Stimulated activated CD4-positive, alpha-beta T cell treated with anti-CD3 and anti-CD28 coated beads, TNF-alpha, amount 100 ng/mL, for 48 hours (primary cell): Measurements from ENCODE around the gene AFF1.
"Not testable (repeated sequence)": the region's sequence is repeated elsewhere in the genome, so short reads cannot be mapped to it uniquely, and the experiment has no call there.

ENCODE experiments used
- DNase-seq, 3 donors: peaks; one replicate each; pipeline ENCODE4 v3.0.0-alpha.2; 2020; ENCODE audit warnings: low read depth in 3 of 3

The AFF1 gene

DNA sequence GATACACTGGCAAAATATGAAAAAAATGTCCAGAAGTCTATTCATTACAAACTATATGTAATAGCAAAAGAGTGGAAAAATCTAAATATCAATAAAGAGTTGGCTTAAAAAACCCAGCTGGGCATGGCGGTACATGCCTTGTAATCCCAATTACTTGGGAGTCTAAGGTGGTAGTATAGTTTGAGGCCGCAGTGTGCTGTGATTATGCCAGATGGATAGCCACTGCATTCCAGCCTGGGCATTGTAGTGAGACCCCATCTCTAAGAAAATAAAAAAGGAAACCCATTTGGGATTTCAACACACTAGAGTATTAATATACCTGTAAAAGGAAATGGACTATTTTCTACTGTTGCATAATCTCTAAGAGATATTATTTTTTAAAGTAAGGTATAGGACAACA lies 45.4 kb downstream of the AFF1 start:
- no peak for DNase-seq

- no peak for DNase-seq
These were observed 47.0 kb downstream of the AFF1 start for GRCh38 chr4:86981789-86982188.

- not testable (repeated sequence) for DNase-seq
These were observed 51.0 kb downstream of the AFF1 start for GRCh38 chr4:86985852-86986251.

- not testable (repeated sequence) for DNase-seq
These were observed 54.8 kb downstream of the AFF1 start for GRCh38 chr4:86989658-86990057.

DNA sequence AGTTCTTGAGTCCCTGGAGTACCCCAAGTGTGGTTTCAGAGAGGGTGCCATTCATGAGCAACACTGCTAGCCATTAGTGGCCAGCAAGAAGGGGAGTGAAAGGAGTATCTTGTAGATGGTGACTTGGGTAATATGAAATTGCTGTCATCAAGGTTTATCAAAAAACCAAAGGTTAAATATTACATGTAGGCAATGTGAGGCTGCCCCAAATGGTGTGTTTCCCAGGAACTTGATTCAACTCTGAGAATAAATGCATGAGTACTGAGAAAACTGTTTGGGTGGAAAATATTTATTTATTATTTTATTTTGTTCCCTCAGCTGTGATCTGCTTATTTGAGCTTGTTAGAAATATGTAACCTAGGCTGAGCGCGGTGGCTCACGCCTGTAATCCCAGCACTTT lies 55.7 kb downstream of the AFF1 start:
- no peak for DNase-seq

GRCh38 chr4:86991994-86992393 lies 57.2 kb downstream of the AFF1 start:
- no peak for DNase-seq

DNA sequence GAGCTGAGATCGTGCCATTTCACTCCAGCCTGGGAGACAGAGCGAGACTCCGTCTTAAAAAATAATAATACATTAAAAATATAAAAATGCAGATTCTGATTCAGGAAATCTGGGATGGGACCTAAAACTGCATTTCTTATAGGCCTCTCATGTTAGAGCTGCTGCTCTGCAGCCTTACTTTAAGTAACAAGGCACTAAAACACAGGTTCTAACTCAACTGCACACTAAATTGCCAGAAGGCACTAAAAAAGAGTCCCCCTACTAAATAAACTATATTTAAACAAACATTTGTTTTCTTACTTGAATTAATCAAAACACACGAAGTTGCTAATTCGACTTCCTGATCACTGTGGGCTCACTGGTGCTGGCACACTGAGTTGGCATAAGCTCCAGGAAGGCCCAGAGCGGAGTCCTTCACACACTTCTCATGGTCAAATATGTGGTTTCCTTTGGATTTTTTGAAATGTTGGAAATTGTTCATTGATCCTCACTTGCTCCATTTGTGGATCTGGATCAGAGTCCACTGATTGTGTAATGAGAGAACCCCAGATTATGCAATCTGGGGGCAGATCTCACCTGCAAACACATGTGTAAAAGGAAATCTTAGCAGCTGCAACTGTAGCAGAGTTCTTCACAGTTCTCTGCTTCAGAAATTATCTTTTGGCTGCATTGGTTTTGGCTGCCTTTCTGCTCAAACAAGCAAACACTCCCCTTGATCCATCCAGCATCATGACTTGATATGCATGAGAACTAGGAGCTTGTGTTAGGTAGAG lies 59.3 kb downstream of the AFF1 start:
- DNase-seq, result no peak

GRCh38 chr4:86994686-86995085 lies 59.9 kb downstream of the AFF1 start:
- no peak for DNase-seq

- not testable (repeated sequence) for DNase-seq
These were observed 61.7 kb downstream of the AFF1 start for GRCh38 chr4:86996510-86996909.

DNA sequence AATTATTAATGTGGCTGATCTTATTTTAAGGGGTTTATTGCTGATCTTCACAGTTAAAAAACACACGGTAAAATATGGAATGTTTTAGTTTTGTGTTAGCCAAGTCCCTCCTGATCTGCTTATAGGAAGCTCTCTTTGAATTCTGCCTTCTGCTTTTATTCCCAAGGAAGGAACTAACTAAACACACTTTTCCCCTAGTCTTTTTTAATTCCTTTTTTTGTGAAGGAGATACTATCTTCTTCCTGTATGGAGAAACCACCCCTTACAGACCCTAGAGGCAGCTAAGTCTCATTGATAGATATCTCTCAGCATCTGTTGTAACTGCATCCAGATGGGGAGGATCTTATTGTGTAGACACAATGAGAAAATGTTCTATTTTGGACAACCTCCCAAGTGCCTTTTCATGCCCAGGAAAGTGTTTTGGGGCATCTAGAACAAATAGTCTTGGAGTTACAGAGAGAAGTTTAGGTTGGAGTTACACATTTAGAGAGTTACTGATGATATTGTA lies 64.4 kb downstream of the AFF1 start:
- no peak for DNase-seq

DNA sequence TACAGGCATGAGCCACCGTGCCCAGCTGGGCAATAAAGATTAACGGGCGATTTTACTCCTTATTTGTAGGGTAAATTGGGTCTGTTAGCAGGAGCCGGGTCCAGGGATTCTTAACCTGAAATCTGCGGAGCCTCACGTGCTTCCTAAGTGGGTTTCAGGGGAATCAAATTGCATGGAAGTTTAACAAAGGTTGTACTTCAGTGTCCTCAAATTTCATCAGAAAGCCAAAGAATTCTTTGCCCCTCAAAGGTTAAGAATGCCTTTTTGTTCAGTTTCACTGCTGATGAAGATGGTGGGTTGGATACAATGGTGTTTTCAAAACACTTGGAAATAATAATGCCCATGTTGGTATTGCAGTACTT lies 67.9 kb downstream of the AFF1 start:
- DNase-seq, result no peak

GRCh38 chr4:87003266-87003665 lies 68.5 kb downstream of the AFF1 start:
- no peak for DNase-seq

DNA sequence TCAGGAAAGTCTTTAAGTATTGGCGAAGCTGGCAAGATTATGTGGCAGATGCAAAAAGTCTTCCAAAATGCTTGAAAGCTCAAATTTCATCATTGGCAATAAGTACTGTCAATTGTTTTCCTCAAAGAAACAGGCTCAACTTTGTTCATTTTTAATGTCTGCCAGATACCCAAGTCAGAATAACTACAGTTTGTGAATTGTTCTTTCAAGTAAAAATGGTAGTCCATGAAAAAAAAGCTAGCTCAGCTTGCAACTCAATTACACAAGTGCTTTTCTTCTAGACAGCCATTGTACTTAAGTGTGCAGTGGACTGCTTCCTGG lies 70.5 kb downstream of the AFF1 start:
- DNase-seq, result no peak

DNA sequence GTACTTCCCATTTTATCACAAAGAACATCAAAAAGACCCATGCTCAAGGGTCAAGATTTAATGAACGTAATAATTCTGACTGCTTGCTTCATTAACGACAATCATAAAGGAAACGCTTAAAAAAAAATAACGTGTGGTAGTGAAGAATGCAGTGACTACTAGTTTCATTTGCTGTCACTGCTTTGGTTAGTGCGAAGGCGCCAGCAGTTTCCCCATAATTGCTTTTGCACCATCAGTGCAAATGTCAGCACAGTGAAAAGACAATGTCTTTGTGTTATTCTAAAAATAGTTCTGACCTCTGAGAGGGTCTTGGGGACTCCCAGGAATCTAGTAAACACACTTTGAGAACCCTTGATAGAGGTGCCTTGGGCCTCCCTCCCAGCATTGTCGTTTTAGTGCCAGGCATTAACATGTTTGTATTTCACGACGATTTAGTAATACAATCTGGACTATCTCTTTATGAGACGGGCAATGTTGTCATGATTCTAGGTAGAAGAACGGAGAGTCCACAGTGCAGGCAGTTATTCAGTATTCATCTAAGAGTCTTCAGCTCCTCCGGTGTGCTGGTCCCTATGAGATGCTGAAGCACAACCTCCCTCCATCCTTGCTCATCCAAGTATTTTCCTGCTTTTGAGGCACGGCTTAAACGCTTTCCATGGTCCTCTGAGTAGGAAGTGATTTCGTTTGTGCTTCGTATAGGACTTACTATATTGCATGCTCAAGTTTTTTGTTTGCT lies 71.0 kb downstream of the AFF1 start:
- peak in 2 of 3 donors; percentile 31 to 32 for DNase-seq

DNA sequence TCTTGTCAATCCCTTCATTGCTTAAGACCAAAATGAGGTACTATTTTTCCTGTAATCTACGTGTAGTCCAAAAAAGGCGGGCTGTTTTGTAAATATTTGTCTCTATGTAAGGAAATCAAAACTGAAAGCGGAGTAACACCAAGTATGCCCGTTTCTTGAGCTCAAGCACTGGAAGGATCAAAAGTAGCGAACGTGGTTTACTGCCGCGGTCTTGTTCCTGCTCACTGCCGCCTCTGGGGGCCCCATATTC lies 71.5 kb downstream of the AFF1 start:
- DNase-seq, result no peak

- DNase-seq, result peak; percentile 76 to 80 (median 79)
These were observed 72.1 kb downstream of the AFF1 start for GRCh38 chr4:87006676-87007527.

GRCh38 chr4:87007528-87008446 lies 73.0 kb downstream of the AFF1 start:
- peak in 1 of 3 donors; percentile 33 for DNase-seq

GRCh38 chr4:87009095-87009648 lies 74.4 kb downstream of the AFF1 start:
- DNase-seq, result no peak

DNA sequence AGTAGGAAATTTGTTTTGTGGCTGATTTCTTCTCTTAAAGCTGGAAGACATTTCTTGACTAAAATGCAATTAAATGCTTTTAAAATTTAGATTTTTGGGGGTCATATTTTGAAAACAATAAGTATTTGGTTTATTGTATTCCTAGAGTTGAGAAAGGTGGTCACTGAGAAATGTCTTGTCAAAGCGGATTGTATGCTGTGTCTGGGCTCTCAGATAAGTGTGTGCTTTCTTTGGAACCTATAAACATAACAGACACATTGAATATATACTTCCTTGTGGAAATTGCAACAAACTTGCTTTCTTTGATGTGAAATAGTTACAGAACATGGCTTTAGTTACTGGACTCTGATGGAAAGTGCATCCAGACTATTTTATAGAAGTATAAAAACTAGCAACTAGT lies 75.4 kb downstream of the AFF1 start:
- DNase-seq, result no peak

GRCh38 chr4:87011340-87012034 lies 76.7 kb downstream of the AFF1 start:
- DNase-seq, result no peak
